GM21367 (cell line): ENCODE measurements around the gene TMEM141.
"Not testable (repeated sequence)": the region's sequence is repeated elsewhere in the genome, so short reads cannot be mapped to it uniquely, and the experiment has no call there.

Experiments
- ATAC-seq: cut with Tn5 transposase; IDR thresholded peaks from one replicate; pipeline ENCODE4 v1.9.1; 2021; ENCODE audit not compliant: unreplicated experiment

The TMEM141 gene

DNA sequence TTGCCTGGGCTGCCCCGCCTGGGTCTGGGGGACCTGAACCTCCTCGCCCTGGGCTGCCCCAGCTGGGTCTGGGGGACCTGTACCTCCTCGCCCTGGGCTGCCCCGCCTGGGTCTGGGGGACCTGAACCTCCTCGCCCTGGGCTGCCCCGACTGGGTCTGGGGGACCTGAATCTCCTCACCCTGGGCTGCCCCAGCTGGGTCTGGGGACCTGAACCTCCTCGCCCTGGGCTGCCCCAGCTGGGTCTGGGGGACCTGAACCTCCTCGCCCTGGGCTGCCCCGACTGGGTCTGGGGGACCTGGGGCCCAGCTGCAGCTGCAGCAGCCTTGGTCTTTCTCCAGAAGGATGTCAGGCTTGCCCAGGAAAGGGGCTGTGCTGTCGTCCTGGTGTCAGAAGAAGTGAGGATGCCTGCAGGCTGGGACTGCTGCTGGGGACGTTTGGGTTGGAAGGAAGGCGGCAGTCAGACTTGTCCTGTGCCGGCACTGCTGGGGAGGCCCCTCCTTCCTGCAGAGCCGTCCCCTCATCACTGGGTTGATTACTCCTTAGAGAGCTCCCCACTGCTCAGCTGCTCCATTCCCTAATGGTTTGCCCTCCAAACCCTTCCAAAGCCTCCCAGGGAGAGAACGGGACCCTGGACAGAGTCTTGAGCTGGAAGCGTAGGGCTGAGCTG, 42.4 kb downstream of the TMEM141 start:
- not testable (repeated sequence) for ATAC-seq

DNA sequence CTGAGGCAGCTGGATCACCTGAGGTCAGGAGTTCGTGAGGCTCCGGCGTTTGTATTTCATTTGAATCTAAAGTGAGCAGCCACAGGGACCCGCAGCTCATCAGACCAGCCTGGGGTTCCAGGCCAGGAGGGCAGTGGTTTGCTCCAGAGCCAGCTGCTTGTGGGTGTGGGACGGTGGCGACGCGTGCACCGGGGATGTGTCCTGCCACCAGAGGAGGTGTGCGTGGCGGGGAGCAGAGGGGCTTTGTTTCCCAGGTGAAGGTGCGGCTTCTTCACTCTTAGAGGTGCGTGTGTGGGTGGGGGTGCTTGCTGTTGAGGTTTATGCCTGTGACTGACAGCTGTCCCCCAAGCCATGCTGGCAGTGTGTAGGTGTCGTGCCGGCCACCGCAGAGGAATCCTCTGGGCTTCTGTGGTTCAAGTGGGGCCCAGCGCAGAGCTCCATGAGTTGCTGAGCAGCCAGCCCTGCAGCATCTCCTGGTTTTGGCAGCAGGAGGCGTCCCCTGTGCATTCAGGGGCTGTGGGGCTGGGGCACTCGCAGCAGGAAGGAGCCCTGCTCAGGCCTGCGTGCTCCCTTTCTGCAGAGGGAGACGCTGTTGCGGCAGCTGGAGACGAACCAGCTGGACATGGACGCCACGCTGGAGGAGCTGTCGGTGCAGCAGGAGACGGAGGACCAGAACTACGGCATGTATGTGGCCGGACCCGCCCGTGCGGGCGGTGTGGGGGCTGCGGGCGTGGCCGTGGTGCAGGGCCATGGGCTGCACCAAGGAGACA, 44.2 kb downstream of the TMEM141 start:
- no peak for ATAC-seq

DNA sequence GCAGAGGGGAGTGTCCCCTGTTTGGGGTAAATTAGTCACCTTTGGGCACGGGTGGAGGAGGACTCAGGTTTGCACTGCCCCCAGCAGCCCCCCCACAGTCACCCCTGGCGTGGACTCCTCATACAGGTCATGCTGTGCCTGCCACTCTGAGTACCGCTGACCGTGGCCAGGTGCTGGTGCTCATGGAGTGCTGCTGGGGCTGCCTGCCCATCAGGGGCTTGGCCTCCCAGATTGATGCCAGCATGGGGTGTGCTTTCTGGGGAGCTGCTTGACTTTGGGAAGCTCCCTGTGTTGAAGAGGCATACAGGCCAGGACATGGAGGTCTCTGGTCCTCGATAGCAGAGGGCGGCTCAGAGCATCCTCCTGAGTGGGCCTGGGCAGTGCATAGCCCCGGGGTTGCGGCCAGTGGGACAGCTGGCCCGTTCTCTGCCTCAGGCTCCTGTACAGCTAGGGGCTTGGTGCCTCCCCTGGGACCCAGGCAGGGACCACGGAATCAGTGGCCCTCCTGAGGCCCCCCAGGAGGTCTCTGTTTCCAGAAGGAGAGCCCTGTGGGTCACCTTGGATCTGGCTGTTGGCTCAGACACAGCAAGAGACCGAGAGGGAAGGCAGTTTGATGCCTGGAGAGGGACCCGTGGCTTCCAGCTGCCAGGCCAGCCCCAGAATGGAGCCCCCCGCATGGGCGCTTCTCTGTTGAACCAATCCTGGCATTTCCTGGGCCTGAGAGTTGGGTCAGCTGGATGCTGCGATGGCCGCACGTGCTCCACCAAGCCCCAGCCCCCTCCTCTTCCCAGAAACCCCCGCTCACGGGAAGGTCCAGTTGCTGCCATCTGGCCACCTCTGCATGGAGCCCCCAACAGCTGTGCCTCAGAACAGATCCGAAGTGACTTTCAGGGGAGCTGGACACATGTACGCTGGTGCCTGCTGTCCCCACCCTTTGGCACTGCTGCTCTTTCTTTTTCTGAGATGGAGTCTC, 45.1 kb downstream of the TMEM141 start:
- no peak for ATAC-seq

DNA sequence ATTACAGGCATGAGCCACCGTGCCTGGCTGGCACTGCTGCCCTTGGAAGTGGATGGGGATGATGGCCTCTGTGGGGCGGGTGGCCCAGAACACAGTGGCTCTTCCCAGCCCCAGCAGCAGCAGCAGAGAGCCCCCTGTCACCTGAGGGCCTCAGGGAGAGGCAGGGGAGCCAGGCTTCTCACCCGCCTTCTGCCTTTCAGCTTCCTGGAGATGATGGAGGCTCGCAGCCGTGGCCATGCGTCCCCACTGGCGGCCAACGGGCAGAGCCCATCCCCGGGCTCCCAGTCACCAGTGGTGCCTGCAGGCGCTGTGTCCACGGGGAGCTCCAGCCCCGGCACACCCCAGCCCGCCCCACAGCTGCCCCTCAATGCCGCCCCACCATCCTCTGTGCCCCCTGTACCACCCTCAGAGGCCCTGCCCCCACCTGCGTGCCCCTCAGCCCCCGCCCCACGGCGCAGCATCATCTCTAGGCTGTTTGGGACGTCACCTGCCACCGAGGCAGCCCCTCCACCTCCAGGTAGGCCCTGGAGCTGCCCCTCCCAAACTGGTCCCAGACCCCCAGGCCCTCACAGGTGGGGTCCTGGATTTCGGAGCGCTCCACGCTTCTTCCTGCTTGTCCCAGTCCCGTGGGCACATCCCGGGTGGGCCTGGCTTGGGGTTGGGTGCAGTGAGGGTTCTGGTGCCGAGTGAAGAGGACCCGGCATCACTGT, 46.2 kb downstream of the TMEM141 start:
- ATAC-seq, result no peak

DNA sequence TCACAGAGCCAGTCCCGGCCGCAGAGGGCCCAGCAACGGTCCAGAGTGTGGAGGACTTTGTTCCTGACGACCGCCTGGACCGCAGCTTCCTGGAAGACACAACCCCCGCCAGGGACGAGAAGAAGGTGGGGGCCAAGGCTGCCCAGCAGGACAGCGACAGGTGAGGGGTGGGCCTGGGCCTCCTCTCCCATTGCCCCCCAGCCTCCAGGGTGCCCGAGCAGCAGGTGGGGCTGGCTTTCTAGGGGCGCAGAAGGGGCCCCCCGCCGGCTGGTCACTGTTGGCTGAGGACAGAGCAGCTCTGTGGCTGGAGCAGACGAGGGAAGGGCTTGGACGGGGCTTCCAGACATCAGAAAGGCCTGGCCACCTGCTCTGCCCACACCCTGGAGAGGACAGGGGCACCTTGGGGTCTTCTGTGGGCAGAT, 46.7 kb downstream of the TMEM141 start:
- ATAC-seq, result not testable (repeated sequence)

DNA sequence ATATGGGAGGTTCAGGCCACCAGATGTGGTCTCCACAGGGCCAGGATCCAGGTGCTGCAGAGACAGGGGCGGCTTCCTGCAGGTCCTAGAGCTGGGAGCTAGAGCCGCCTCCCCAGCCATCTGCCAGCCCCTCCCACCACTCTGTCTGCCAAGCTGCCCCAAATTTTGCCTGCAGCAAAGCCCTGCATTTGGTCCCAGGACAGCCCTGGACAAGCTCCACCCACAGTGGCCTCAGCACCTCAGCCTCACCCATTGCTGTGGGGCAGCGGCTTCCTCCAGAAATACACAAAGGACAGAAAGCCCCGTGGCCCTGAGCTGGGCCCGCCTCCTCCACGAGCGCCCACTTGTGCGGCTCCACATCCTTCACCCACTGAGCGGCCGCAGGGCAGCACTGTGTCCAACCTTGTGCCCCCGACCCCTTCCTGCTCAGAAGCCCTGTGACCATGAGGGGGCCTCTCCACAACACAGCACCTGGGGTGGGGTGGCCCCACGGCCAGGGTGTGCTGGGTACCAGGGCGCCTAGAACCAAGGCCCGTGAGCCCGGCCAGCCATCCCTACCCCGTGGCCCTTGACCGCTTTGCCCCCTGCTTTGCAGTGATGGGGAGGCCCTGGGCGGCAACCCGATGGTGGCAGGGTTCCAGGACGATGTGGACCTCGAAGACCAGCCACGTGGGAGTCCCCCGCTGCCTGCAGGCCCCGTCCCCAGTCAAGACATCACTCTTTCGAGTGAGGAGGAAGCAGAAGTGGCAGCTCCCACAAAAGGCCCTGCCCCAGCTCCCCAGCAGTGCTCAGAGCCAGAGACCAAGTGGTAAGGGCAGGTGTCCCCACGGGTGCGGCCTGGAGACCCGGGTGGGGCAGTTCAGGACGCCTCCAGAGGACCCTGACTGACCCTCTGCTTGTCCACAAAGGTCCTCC, 47.4 kb downstream of the TMEM141 start:
- no peak for ATAC-seq

DNA sequence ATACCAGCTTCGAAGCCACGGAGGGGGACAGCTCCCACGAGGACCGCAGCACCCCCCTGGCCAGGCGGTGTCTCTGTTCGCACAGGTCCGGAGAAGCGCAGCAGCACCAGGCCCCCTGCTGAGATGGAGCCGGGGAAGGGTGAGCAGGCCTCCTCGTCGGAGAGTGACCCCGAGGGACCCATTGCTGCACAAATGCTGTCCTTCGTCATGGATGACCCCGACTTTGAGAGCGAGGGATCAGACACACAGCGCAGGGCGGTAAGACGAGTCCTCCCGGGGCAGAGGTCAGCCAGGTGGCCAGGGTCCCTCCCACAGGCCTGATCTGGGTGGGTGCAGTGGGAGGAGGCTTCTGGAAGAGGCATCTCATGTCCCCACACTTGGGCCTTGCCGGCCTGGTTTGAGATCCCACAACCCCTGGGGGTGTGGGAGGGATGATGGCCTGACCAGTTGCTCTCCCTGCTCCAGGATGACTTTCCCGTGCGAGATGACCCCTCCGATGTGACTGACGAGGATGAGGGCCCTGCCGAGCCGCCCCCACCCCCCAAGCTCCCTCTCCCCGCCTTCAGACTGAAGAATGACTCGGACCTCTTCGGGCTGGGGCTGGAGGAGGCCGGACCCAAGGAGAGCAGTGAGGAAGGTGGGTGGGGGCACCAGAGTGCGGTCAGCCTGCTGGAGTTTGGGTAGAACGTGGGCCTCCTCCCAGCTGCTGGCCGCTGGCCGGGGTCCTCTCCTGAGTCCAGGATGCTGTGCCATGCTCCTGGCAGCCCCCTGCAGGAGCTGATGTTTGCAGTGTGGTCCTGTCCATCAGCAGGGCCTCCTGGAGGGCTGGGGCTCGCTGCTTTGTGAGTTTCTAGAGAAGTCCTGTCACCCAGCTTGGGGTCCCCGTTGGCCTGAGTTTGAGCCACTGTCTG, 48.3 kb downstream of the TMEM141 start:
- ATAC-seq, result no peak

GRCh38 chr9:136840140-136840876, 49.2 kb downstream of the TMEM141 start:
- no peak for ATAC-seq

DNA sequence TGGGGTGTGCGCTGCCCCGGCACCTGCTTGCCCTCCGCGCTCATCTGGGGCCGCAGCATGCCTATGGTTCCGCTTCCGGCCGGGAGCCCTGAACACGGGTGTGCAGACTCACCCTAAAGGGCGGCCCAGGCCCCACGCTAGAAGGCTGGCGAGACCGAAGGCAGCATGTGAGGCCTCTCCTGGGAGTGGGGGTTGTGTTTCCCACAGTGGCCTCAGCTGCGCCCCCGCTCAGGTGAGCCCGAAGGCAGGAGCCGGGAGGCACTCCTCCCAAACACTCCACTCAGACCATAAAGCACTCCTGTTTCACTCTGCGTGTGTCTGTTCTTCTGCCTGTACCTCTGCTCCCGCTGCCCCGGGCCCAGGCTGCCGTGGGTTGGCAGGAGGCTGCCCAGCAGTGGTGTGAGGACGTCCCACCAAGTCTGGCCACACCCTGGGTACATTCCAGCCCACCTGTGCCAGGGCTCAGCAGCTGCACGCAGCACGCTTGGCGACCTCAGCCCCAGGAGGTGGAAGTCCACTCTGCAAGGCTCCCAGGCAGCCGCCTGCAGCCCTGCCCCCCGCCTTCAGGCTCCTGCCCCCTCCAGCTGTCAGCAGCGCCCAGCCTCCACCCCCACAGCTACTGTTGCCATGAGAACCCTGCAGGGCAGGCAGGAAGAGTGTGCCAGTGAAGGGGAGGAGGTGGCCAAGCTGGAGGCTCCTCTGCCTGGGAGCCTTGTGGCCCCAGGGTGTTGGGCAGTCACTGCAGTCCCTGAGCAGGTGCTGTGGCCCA, 49.9 kb downstream of the TMEM141 start:
- ATAC-seq, result no peak

- not testable (repeated sequence) for ATAC-seq
These were observed 50.7 kb downstream of the TMEM141 start for GRCh38 chr9:136841646-136842379.

DNA sequence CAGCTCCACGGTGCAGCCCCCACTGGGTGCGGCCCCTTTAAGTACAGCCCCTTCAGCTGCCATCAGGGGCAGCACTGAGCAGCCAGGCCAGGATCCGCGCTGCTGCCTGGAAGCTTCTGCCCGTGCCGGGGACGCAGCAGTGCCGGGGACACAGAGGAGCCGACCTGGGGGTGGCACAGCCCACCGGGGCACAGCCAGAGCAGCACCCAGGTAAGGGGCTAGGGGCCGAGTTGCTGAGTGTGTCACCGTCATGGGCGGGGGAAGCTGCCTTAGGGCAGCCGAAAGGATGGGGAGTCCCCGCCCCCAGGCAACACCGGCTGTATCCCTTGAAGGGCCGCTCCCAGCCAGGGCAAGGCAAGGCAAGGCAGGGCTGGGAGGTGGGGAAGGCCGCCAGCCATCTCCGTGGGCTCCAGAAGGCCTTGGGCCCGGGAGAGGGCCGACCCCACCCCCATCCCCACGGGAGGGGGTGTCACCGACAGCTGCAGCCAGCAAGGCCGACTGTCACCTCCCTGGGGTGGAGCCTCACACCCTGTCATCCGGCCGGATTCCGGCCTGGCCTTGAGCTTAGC, 51.3 kb downstream of the TMEM141 start, which contains the start of gene AJM1:
Gene AJM1 (plus strand): TSS at position 99 of the 569 bp plus-strand sequence. CDS start 1,937 bp downstream, outside the sequence.
- ATAC-seq, result peak; percentile 55
